GM18498 (cell line): ENCODE measurements around the gene MYOM1.

ENCODE experiments used
- ATAC-seq: cut with Tn5 transposase; IDR thresholded peaks from one replicate; pipeline ENCODE4 v1.9.1; 2021; ENCODE audit warnings: mild to moderate bottlenecking, moderate library complexity; ENCODE audit not compliant: unreplicated experiment

The MYOM1 gene

DNA sequence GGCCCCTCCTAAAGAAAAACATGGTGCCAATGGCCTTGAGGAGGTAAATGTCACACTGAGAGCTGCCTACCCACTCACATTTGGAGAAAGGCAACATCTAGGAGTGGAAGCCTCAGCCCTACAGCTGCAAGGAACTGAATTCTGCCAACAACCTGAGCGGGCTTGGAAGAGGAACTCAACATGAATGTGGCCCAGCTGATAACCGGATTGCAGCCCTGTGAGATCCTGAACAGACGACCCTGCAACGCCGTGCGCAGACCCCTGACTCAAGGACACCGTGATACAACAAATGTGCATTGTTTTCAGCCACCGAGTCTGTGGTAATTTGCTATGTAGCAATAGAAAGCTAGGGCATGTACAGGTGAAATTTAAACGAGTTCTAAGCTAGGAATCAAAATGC is 99.4 kb downstream of the MYOM1 start:
- ATAC-seq = no peak

DNA sequence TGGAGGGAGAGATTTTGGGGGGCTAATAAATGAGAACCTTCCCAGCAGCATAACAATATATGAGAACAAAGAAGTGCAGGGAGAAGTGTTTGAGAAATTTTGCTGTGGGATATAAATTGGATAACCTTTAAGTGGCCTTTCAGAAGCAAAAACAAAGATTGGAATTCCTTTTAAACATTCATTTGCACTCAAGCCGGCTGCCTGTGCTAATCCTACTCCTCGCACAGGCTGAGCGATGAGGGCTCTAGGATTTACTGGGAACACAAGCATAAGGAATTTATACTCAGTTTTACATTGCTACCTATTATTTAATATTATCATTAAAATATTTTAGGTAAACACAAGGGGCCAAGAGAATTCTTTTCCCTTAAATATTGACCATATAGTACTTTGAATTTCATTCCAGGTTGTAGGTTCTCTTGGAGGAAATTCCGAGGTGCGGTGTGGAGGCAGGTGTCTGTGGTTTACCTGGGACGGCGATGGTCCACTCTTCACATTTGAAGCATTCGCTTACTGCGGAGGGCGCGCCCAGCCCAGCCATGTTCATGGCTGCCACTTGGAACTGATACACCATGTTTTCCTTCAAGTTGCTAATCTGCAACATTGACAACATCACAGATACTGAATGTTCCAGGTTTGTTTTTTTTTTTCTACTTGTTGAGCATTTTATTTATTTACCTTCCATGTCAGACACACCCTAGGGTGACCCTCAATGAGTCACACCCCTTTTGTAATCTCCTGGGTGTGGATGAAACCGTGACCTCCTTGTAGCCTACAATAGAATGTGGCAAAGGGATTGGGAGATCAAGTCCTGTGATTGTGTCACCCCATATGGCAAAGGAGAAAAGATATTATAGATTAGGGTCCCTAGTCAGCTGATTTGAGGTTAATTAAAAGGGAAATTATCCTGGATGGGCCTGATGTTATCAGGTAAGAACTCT is 100.1 kb downstream of the MYOM1 start:
- no peak for ATAC-seq

DNA sequence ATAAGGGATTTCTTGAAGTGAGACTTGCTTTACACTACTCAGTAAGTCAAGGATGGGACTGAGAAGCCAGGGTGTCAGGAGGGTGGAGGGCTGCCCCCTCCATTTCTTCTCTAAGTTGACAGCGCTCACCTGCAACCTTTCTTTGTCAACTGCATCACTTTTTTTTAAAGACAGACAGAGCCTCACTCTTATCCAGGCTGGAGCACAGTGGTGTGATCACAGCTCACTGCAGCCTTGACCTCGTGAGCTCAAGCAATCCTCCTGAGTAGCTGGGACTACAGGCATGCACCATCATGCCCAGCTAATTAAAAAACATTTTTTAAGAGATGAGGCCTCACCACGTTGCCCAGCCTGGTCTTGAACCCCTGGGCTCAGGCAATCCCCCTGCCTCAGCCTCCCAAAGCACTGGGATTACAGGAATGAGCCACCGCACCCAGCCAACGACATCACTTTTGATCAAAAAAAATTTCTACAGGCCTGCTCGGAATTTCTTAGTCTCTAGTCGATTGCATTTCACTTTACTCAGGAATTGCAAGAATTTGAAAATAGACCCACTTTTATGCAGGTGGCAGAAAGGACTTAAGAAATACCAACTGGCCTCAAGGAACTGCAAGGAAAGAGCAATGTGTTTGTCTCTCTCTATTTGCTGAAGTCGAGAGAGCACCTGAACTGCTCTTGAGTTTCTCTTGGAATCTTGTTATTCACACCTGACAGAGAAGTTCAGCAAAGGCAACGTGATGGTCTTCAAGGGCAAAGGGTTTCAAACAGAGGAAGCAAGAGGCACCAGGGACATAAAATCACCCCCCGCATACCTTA is 101.4 kb downstream of the MYOM1 start:
- no peak for ATAC-seq

DNA sequence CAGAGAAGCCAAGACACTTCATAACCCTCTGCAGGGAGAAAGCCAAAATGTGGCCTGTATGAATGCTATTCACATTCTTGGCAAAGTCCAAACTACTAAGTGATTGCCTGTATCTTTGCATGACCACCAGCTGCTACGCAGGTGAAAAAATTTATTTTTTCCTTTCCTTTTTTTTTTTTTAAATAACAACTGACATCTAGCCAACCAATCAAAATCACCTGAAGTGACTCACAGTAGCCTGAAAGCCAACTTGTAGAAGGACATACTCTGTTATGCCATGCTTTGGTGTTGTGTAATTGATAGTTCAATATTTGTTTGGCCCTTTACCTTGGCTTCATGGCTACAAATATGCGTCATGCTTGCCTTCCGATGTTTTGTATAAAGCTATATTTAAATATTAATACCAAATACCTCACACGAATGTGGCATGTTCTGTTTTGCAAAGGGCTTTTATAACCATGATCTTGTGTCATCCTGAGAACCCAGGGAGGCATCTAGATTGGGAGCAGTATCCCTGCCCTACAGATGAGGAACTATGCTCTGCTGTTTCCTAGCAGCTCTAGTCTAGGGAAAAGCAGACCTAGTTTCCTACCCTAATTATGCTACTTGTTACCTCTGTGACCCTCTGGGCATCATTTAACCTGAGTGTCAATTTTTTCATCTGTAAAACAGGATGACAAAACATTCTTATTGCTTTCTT is 102.1 kb downstream of the MYOM1 start:
- no peak for ATAC-seq

DNA sequence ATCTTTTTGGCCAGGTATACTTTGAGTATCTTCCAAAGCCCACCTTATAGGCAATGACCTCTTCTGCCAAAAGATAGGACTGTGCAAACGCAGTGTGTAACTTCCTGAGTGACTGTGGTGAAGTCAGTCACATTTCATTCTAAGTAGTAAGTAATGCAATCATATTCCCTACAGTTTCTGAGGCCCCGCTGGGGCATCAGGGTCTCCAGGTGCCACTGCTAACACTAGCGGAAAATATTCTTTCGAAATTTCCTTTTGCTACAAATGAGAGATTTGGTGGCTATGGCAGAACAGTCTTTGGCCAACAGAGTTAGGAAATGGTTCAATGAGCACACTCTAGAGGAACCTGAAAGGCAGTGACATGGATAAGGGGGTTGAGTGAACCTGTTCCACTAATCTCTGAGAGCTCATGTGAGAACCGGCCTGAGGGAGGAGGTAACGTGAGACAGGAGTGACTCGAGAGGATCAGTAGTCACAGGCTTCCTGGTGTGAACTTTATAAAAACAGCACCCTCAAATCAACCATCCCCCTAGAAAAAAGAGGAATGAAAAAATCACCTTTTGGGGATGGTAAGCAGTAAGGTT is 104.2 kb downstream of the MYOM1 start:
- ATAC-seq = no peak

DNA sequence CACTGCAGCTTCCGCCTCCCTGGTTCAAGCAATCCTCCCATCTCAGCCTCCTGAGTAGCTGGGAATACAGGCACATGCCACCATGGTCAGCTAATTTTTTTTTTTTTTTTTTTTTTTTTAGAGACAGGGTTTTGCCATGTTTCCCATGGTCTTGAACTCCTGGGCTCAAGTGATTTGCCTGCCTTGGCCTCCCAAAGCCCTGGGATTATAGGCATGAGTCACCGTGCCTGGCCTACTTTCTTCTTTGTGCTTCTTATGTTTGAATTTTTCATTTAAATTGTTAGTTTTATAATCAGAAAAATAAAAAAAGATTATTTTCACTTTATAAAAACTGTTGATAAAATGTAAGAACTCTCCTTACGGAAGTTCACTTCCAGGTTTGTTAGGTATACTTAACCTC is 105.3 kb downstream of the MYOM1 start:
- ATAC-seq = no peak

DNA sequence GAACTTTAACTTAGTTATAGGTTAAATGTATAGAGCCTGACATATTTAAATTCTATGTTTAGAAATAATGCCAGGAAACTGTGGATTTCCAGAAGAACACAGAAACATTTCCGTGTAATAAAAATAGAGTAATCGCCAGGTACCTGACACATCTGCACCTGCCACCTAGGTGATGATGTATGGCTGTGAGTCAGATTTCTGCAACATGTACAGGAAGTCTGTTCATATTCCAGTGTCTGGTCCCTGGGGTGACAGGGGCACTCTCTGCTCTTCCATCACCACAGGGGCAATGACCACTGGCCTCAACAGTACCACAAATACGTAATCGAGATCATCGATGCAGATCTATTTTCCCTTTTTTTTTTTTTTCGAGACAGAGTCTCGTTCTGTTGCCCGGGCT is 105.7 kb downstream of the MYOM1 start:
- ATAC-seq = no peak

DNA sequence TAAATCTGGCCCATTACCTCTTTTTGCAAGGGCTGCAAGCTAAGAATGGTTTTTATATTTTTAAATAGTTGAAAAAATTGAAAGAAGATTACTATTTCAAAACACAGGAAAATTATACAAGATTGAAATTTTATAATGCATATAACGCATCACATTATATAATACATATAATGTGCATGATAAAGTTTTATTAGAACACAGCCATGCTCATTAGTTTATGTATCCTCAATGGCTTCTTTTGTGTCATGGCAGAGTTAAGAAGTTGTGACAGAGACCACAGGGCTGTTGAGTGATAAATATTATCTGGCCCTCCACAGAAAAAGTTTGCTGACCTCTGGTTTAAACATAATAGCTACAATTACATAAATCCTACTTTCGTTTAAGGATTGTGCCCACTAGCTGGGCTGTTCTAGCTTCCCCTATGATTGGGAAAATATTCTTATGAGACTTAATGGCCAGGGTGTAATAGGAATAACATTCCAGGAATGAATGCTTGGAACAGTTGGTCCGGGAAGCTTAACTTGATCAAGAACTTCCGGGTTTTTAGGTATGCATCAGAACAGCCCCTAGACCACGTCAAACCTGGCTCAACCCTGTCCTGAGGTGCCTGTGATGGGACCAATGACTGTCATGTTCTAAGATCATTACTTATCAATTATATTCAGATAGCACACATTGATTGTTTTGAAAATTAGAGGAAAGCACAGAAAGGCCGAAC is 108.1 kb downstream of the MYOM1 start:
- ATAC-seq = no peak

DNA sequence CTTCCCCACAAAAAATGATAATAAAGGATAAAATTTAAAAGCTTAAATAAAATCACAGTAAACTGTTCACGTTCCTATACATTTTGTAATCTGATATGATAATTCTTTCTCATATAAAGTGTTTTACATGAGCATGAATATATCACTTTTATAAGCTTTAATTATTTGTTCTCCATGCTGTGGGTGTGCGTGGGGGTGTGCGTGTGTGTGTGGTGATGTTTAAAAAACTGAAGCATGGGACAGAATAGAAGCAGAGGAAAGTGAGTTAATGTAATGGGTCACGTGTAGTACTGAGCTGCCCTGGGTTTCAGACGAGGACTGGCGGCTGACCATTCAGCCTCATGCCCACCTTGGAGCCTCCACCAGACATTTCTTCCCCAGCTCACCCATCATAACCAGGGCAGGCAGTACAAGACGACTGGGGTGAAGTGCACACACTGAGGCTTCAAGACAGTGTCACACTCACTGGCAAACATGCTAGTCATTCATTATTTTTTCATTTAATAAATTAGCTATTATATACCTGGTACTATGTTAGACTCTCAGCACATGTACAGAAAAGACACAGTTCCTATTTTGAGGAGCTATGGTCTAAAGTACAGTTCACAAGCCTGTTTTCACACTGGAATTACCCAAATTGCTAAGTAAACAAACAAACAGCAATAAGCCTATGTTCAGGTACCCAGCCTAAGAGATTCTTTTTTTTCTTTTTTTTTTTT is 109.6 kb downstream of the MYOM1 start:
- no peak for ATAC-seq

DNA sequence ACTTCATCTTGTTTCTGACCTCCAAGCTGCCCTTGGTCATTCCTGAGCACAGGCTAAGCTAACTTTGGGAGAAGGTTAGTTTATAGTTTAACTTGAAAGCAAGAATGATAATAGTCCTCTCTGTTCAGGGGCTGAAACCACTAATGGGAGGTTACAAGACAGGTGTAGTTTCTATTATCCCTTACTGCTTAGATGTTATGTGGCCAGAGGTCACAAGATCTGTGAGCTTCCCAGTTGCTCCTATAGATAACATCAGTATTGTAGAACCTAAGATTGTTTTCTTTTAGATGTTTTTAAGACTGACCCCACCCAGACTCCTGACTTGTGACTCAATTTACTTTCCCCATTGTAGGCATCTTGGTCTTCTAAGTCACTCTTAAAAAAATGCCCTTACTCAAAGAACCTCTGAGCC is 112.0 kb downstream of the MYOM1 start:
- peak; percentile 43 for ATAC-seq

DNA sequence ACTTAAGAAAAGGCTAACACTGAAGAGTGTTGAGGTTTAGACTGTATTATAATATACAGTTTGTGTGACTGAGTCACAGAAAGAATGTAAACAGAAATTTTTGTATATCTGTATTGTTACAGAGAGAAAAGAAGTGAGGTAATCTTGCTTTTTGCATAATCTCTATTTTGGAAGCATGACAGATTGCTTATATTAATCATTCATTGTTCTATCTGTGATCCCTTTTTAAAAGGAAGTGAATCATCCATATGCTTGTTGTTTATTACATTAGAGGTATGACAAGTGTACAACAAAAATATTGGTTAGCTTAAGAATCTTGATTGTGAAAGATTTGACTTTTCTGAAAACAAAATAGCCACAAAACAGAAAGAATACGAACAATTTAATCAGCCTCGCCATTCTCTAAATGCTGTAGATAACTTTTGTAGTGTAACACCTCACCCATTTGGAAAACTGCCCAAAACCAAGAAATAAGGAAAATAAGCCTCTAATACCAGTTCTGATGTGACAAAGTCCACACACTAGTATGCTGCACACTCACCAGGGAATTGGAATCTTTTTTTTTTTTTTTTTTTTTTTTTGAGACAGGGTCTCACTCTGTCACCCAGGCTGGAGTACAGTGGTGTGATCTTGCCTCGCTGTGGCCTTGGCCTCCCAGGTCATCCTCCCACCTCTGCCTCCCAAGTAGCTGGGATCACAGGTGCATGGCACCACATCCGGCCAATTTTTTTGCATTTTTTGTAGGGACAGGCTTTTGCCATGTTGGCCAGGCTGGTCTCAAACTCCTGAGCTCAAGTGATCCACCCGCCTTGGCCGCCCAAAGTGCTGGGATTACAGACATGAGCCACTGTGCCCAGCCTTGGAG is 115.3 kb downstream of the MYOM1 start:
- ATAC-seq = no peak

DNA sequence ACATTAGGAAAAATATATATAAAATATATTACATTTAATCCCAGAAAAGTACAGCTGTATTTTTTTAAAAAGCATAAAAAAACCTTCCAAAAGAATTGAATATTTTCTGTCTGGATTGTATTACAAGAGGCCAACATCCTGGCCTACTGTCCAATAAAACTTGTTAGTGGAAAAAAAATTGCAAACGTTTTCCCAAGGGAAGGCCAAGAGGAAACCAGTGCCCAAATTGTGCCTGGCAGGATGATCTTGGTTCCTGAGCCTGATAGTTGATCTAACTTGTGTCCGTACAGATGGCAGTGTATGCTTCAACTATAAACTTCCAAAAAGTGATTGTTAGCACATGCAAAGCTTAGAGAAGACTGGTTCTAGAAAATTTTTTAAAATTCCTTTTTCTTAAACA is 116.2 kb downstream of the MYOM1 start:
- ATAC-seq = no peak

DNA sequence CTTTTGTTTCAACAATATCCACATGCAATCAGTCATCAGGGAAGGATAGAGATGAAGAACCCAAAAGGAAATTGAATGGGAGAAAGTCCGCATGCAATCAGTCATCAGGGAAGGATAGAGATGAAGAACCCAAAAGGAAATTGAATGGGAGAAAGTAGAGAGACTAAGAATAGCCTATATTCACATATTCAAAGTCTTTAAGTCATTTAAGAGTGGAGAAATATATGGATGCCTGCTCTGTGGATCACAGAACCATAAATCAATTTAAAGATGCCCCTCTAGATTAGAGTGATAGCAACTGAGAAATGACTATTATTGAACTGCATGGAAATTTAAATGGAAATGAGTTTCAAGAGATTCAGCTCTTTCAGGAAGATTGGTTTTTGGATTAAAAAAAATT is 116.8 kb downstream of the MYOM1 start:
- no peak for ATAC-seq

DNA sequence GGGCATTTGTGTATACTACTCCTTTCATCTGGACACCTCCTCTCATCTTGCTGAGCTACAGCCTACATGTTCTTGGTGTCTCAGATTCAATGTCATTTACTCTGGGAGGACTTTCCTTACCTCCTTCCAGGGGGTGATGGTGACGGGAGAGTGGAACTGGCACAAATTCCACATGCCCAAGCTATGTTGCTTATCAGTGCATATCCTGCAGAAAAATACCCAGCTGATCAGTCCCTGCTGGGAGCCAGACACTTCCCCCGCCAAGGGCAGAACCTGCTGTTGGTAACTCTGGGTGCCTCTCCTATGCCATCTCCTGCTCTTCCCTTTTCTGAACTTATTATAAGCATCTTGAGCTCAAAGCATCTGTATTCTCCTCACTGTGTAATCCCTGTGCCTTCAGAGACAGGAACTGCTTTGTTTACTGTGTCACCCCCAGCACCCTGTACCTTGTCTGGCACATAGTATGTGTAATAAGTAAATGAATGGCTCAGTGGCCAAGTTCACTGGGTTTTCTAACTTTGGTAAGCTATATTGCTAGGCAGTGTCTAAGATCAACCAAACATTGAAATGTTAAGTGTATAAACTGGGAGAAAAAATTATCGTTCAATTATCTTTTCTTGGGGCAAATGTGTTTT is 119.2 kb downstream of the MYOM1 start:
- no peak for ATAC-seq

DNA sequence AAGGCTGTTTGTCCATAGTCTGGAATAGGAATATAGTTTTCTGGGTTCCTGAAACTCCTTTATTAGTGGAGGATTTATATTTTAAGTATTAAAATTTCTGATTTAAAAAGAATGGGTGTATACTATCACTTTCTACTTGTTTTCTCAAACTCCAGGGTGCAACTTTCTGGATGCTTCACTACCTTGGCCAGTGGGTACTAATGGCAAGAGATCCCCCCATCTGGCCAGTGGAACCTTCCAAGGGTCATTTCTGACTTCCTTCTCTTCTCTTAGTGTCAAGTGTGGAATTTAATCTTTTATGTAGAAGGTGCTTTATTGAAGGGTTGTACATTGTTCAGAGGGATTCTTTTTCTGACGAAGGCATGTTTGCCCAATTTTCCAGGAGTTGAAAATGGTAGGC is 120.4 kb downstream of the MYOM1 start:
- ATAC-seq = no peak

DNA sequence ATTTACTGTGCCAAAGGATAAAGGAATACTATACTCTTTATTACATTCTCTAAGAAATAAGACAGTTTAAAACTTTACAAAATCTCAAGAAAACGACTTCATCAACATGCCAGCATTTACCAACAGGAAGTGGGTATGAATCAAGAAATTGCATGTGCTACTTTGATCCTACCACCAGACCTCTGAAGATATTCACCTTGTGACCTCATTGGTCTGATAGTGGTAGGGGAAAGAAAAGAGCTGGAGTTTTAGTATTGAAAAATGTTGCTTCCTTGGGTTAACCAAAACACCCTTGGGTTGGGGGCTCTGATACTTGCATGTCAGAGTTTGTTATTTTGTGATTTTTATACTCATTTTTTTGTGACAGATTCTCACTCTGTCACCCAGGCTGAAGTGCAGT is 122.7 kb downstream of the MYOM1 start:
- no peak for ATAC-seq

DNA sequence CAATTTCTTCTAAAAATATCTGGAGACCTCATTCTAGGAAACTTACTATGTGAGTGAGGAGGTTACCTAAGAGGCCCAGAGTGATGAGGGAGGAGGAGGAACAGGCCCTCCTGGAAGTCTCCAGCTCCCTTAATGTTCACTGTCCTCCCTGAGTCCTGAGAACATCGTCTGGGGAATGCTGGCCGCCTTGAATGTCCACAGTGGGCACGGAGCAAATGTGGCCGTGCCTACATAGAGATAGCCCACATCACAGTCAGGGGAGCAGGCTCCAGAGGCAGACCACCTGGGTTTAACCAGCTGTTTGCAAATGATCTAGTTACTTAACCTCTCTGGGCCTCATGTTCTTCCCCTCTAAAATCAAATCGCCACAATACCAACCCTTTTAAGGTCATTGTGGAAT is 123.8 kb downstream of the MYOM1 start:
- ATAC-seq = no peak

DNA sequence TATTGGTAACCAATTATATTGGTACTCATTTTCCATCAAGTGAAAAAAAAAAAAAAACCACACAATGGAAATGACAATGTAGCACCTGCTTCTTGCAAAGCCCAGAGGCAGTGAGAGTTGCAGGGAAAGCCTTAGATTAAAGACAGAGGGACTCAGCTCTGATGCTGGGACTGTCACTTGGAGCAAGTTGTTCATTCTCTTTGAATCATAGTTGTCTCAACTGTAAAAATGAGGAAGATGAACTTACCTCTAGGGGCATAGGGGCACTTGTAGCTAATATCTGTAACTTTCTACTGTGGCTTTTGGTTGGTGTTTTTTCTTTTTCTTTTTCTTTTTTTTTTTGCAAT is 125.5 kb downstream of the MYOM1 start:
- ATAC-seq = no peak
